Measurements from ENCODE around the gene ARL15.
"Not testable (repeated sequence)": the region's sequence is repeated elsewhere in the genome, so short reads cannot be mapped to it uniquely, and the experiment has no call there.

The ARL15 gene

DNA sequence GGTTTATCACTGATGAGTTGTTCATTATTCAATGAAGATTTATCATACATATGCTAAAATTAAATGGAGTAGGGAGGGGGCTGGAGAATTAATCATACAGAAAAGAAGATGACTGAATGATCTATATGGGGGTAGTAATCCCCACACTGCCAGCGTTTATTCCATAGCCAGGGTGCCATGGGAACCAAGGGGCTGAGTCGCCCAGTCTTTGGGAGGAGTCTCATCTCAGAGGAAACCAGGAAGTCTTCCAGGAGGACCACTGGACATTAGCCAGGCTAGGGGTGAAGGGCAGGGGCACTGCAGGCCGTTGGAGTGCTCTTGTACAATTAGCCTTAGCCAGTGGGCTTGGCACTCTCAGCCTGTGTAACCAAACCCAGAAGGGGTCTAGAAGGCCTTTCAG, 226.5 kb downstream of the ARL15 start:
- Mint-ChIP-seq H3K27me3 (no peaks in the 10 kb centered on the region), H3K4me3 (no peak overlapping the region), H3K36me3 (ENCODE audit: insufficient read depth) (peaks cover 2% of the 10 kb centered on the region), H3K27ac (no peak overlapping the region), H3K4me1 (ENCODE audit: low read depth in 2 of 2) (peaks cover 4 to 5% of the 10 kb centered on the region in 2 donors), H3K9me3 (no peaks in the 10 kb centered on the region)
- ATAC-seq (replicated peaks): no peak
- no peak for DNase-seq

DNA sequence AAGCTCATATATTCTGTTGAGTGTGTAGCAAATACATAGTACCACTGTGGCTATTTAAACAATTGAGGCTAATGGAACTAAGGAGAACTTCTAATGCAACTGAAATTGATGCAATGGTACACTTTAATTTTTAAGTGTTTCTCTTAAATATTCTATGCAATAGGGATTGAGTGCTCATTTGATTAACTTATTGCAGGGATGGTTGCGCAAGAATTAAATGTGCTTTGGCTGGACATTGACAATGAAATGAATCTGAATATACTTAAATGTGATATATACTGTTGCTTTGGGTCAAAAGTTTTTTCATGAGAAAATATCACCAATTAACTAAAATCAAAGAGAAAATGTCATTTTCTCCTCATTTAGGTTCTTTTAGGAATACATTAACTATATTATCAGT, 227.1 kb downstream of the ARL15 start:
- peaks cover 4 to 5% of the 10 kb centered on the region in 2 donors for H3K4me1 Mint-ChIP-seq (ENCODE audit: low read depth in 2 of 2)
- ATAC-seq (replicated peaks) (no peak), DNase-seq (no peak)
- no peak overlapping the region for H3K4me3 Mint-ChIP-seq
- H3K27ac Mint-ChIP-seq: peak overlapping the region in 1 of 2 donors; percentile 9
- H3K27me3 Mint-ChIP-seq: no peaks in the 10 kb centered on the region
- H3K9me3 Mint-ChIP-seq: no peaks in the 10 kb centered on the region
- H3K36me3 Mint-ChIP-seq (ENCODE audit: insufficient read depth): peaks cover 2% of the 10 kb centered on the region

DNA sequence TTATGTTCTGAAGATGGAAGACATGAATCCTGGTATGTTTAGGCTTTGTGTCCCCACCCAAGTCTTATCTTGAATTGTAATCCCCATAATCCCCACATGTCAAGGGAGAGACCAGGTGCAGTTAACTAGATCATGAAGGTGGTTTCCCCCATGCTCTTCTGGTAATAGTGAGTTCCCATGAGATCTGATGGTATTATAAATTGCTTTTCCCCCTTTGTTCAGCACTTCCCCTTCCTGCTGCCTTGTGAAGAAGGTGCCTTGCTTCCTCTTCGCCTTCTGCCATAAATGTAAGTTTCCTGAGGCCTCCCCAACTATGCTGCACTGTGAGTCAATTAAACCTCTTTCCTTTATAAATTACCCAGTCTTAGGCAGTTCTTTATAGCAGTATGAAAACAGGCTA, 229.0 kb downstream of the ARL15 start:
- no peaks in the 10 kb centered on the region for H3K4me1 Mint-ChIP-seq (ENCODE audit: low read depth in 2 of 2)

DNA sequence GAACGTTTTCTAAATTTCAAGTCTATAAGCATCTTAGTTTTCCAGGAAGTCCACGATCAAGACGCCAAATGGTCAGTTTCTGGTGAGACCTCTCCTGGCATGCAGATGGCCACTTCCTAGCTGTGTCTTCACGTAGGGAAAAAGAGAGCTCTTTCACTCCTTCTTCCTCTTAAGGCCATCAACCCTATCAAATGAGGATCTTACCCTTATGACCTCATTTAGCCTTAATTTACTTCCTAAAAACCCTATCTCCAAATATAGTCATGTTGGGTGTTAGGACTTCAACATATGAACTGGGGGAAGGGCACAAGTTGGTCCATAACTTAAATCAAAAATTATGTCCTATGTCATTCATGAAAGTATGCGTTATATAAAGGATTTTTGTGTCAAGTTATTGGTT, 229.5 kb downstream of the ARL15 start:
- no peak overlapping the region for H3K4me3 Mint-ChIP-seq
- peak overlapping the region in 1 of 2 donors; percentile 1 for H3K27ac Mint-ChIP-seq
- H3K27me3 Mint-ChIP-seq: no peaks in the 10 kb centered on the region
- no peaks in the 10 kb centered on the region for H3K4me1 Mint-ChIP-seq (ENCODE audit: low read depth in 2 of 2)
- DNase-seq (no peak), ATAC-seq (replicated peaks) (no peak)
- no peaks in the 10 kb centered on the region for H3K9me3 Mint-ChIP-seq
- H3K36me3 Mint-ChIP-seq (ENCODE audit: insufficient read depth): peaks cover 2% of the 10 kb centered on the region

More for the DNA sequence above, 229.0 kb downstream of the ARL15 start:
- Mint-ChIP-seq H3K4me3 (no peak overlapping the region), H3K27ac (peak overlapping the region in 1 of 2 donors; percentile 1), H3K27me3 (no peaks in the 10 kb centered on the region), H3K36me3 (ENCODE audit: insufficient read depth) (peaks cover 2% of the 10 kb centered on the region), H3K9me3 (no peaks in the 10 kb centered on the region)
- ATAC-seq (replicated peaks) (no peak), DNase-seq (no peak)

DNA sequence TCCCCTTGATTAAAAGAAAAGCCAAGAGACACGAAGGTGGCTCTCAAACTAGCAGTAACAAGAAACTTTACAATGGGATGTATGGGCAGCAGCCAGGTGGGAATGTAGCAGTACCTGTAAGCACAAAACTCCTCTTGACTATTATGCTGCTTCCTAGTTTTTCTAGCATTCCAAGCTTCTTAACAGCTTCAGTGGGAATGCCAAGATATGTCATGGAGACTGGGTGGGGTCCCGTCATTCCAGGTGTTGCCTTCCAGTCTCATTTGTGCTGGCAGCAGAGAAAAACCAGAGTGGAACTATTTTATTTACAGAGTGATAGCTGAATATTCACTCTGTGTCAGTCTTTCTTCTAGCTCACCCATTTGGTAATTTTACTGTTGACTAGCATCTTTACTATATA, 236.6 kb downstream of the ARL15 start:
- H3K27me3 Mint-ChIP-seq: no peaks in the 10 kb centered on the region
- H3K36me3 Mint-ChIP-seq (ENCODE audit: insufficient read depth): peaks cover 11% of the 10 kb centered on the region
- H3K4me1 Mint-ChIP-seq (ENCODE audit: low read depth in 2 of 2): no peaks in the 10 kb centered on the region
- no peak for ATAC-seq (replicated peaks)
- H3K27ac Mint-ChIP-seq: no peak overlapping the region
- DNase-seq: no peak
- no peaks in the 10 kb centered on the region for H3K9me3 Mint-ChIP-seq
- H3K4me3 Mint-ChIP-seq: no peak overlapping the region

DNA sequence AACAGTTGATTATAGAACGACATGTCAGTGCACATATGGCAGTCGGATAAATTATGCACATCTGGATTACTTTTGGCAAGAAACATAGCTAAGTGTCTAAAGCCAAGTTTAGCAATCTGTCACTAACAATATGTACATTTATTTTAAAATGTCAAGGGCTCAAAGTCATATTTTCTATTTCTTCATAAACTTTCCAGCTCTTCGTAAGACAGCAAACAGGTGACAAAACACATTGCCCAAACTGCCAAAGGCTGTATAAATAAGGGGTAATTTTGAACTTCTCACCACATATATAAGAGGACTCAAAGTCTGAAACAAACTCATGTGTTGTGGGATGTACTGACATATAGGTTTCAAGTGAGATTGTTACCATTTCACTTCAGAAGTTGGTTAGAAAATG, 237.2 kb downstream of the ARL15 start:
- peaks cover 1% of the 10 kb centered on the region in 2 donors for H3K4me1 Mint-ChIP-seq (ENCODE audit: low read depth in 2 of 2)
- no peak for ATAC-seq (replicated peaks)
- H3K9me3 Mint-ChIP-seq: no peaks in the 10 kb centered on the region
- H3K36me3 Mint-ChIP-seq (ENCODE audit: insufficient read depth): peaks cover 11% of the 10 kb centered on the region
- H3K27me3 Mint-ChIP-seq: no peaks in the 10 kb centered on the region
- H3K4me3 Mint-ChIP-seq: no peak overlapping the region
- DNase-seq: no peak
- H3K27ac Mint-ChIP-seq: no peak overlapping the region

DNA sequence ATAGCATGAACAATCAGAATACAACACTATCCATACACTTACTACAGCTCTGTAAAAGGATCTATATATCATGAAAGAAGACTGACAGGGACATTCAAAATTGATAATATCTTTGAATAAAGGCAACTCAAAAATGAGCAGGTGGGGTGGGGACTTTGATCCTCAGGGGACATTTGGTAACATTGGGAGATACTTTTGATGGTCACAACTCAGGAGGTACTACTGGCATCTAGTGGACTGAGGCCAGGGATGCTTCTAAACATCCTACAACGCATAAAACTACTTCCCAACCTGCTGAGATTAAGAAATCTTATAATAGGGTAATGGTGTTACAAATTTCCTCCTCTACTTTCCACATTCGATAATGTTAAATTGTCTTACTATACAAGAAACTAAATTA, 243.9 kb downstream of the ARL15 start:
- Mint-ChIP-seq H3K27ac (no peak overlapping the region), H3K36me3 (ENCODE audit: insufficient read depth) (peaks cover 11% of the 10 kb centered on the region), H3K9me3 (no peaks in the 10 kb centered on the region), H3K4me1 (ENCODE audit: low read depth in 2 of 2) (peaks cover 2 to 5% of the 10 kb centered on the region in 2 donors), H3K4me3 (no peak overlapping the region), H3K27me3 (no peaks in the 10 kb centered on the region)
- no peak for ATAC-seq (replicated peaks)
- no peak for DNase-seq

DNA sequence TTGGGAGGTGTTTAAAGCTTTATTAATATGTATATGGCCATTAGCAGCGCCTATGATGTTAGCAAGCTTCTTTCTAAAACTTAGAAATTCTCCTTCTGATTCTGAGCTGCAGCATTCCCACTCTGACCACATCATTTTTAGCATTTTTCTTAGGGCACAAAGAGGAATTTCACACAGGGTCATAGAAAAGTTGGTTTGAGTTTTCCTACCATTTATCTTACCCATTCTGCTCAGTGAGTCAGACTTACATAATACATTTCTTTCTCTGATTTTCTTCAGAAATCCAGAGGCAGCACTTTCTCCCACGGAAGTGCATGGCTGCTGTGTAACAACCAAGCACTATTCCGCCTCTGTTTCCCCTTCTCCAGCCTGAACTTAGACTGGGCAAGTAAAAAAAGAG, 246.6 kb downstream of the ARL15 start:
- no peaks in the 10 kb centered on the region for H3K9me3 Mint-ChIP-seq

DNA sequence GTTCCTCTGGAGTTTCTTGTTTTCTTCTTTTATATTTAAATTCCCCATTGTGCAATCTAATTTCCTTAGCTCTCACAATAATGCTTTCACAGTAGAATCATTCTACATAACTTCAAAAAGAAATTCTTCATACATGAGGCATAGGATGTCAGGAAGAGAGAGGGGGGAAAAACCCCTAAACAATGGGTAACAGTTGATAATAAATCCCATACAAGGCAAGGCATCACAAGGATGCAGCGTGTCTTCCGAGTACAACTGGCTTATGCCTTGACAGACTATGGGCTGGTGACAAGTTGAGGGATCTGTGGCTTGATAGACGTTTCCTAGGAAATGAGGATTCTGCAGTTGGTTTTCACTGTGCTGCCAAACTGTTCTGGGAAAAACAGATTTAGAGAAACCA, 247.4 kb downstream of the ARL15 start:
- peaks cover 3% of the 10 kb centered on the region for H3K36me3 Mint-ChIP-seq (ENCODE audit: insufficient read depth)
- DNase-seq (no peak), ATAC-seq (replicated peaks) (no peak)
- H3K4me3 Mint-ChIP-seq: no peak overlapping the region
- H3K27me3 Mint-ChIP-seq: no peaks in the 10 kb centered on the region
- peaks cover 0 to 2% of the 10 kb centered on the region in 2 donors for H3K4me1 Mint-ChIP-seq (ENCODE audit: low read depth in 2 of 2)
- no peak overlapping the region for H3K27ac Mint-ChIP-seq
- H3K9me3 Mint-ChIP-seq: no peaks in the 10 kb centered on the region

More for the DNA sequence above, 246.6 kb downstream of the ARL15 start:
- H3K27me3 Mint-ChIP-seq: no peaks in the 10 kb centered on the region
- ATAC-seq (replicated peaks): no peak
- H3K36me3 Mint-ChIP-seq (ENCODE audit: insufficient read depth): peaks cover 3% of the 10 kb centered on the region
- no peak overlapping the region for H3K4me3 Mint-ChIP-seq
- H3K27ac Mint-ChIP-seq: no peak overlapping the region
- H3K4me1 Mint-ChIP-seq (ENCODE audit: low read depth in 2 of 2): peaks cover 2 to 5% of the 10 kb centered on the region in 2 donors
- DNase-seq: no peak

DNA sequence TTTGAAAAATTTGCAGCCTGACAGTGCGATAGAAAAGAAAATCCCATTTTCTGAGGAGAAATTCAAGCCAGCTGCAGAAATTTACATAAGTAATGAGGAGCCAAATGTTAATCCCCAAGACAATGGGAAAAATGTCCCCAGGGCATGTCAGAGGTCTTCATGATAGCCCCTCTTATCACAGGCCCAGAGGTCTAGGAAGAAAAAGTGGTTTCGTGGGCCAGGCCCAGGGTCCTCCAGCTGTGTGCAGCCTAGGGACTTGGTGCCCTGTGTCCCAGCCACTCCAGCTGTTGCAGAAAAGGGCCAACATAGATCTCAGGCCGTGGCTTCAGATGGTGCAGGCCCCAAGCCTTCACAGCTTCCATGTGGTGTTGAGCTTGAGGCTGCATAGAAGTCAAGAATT, 249.5 kb downstream of the ARL15 start:
- H3K4me1 Mint-ChIP-seq (ENCODE audit: low read depth in 2 of 2); H3K27ac Mint-ChIP-seq; H3K36me3 Mint-ChIP-seq (ENCODE audit: insufficient read depth); H3K9me3 Mint-ChIP-seq; H3K4me3 Mint-ChIP-seq; H3K27me3 Mint-ChIP-seq; DNase-seq; ATAC-seq (replicated peaks): not testable (repeated sequence)

DNA sequence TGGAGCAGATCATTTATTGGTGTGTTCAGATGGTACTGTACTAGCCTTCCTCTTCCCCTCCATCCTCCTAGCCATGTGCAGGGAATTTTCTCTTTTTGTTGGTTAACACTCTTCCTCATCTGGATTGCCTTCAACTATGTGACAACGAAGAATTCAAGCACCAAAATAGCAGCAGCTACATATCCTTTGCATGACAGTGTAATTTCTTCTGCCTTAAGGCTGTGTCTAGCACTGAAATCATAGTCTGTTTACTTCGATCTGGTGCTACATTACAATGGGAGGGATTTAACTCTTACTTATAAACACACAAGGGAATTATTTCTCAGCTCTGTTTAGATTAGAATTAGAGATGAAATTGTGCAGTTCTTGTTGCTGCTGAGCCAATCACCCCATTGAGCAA, 260.4 kb downstream of the ARL15 start:
- Mint-ChIP-seq H3K4me3 (no peak overlapping the region), H3K36me3 (ENCODE audit: insufficient read depth) (no peaks in the 10 kb centered on the region), H3K27ac (no peak overlapping the region), H3K9me3 (no peaks in the 10 kb centered on the region), H3K27me3 (no peaks in the 10 kb centered on the region), H3K4me1 (ENCODE audit: low read depth in 2 of 2) (peaks cover 0 to 2% of the 10 kb centered on the region in 2 donors)
- no peak for ATAC-seq (replicated peaks)
- no peak for DNase-seq

DNA sequence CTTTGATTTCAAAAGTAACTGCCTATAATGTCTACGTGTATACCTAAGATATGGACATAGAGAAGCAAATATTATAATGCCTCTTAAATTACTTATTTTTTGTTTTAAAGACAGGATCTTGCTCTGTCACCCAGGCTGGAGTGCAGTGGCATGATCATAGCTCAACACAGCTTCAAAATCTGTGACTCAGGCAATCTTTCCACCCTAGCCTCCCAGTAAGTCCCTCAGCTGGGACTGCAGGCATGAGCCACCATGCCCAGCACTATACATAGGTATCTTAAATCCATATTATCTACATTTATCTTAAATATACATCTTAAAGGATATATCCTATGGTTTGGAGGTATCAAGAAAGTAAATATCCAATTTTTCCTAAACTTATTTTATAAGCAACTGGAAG, 261.2 kb downstream of the ARL15 start:
- no peak for DNase-seq
- H3K9me3 Mint-ChIP-seq: no peaks in the 10 kb centered on the region
- H3K27ac Mint-ChIP-seq: no peak overlapping the region
- no peak overlapping the region for H3K4me3 Mint-ChIP-seq
- peaks cover 0 to 2% of the 10 kb centered on the region in 2 donors for H3K4me1 Mint-ChIP-seq (ENCODE audit: low read depth in 2 of 2)
- no peaks in the 10 kb centered on the region for H3K27me3 Mint-ChIP-seq
- no peaks in the 10 kb centered on the region for H3K36me3 Mint-ChIP-seq (ENCODE audit: insufficient read depth)
- no peak for ATAC-seq (replicated peaks)

DNA sequence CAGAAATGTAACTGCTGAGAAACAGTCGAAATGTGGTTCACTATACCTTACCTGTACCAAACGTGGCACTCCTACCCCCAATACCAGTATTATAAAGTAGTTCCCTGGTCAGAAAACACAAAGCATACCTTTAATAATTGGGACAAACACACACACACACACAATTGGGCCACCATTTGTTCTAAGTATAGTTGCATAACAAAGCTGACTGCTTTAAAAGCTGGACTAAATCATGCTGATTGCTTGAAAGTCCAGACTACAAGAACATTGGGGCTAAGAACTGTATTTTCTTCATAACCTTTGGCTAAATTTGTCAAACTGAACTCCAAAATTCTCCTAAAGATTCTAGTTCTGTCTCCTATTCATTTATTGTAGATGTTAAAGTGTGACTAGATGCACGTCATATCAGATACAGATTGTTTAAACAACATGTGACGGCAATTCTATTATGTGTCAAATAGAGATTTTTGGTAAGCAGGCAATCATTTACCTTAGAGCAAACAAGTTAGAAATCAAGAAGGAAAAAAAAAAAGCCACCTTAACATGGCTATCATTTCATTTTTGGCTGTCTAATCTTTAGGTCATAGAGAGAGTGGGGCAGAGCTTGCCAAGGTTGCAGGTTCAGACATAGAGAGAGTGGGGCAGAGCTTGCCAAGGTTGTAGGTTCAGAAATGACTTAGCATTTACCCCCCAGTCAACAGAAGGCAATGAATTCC, 265.1 kb downstream of the ARL15 start:
- H3K9me3 Mint-ChIP-seq: no peaks in the 10 kb centered on the region
- no peaks in the 10 kb centered on the region for H3K27me3 Mint-ChIP-seq
- H3K4me1 Mint-ChIP-seq (ENCODE audit: low read depth in 2 of 2): peaks cover 0 to 2% of the 10 kb centered on the region in 2 donors
- H3K27ac Mint-ChIP-seq: no peak overlapping the region
- ATAC-seq (replicated peaks) (no peak), DNase-seq (no peak)
- H3K4me3 Mint-ChIP-seq: no peak overlapping the region
- no peaks in the 10 kb centered on the region for H3K36me3 Mint-ChIP-seq (ENCODE audit: insufficient read depth)

DNA sequence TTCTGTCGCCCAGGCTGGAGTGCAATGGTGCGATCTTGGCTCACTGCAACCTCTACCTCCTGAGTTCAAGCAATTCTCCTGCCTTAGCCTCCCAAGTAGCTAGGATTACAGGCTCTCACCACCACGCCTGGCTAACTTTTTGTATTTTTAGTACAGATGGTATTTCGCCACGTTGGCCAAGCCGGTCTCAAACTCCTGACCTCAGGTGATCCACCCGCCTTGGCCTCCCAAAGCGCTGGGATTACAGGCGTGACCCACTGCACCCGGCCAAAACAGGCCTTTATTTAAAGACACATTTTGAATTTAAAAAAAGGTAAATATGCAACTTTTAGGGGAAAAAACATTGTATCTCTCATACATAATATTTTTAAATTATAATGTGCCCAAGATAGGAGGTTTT, 266.1 kb downstream of the ARL15 start:
- not testable (repeated sequence) for H3K9me3 Mint-ChIP-seq; H3K36me3 Mint-ChIP-seq (ENCODE audit: insufficient read depth); H3K27ac Mint-ChIP-seq; DNase-seq; H3K4me1 Mint-ChIP-seq (ENCODE audit: low read depth in 2 of 2); H3K4me3 Mint-ChIP-seq; H3K27me3 Mint-ChIP-seq; ATAC-seq (replicated peaks)

All from effector memory CD8-positive, alpha-beta T cell (primary cell).